Esophagus squamous epithelium (tissue), 5 donors: ENCODE data around the gene FAM131B. TPM values are rescaled to one million over a fixed set of nuclear protein-coding genes. Genes with fewer than 3 reads are reported as not detected.
A peak's percentile ranks its signal among the peaks of the same experiment; 100 is the strongest.

Source experiments
- DNase-seq: peaks from one replicate; lab custom pipeline; 2025; lab: John Stamatoyannopoulos, UW
- H3K27ac ChIP-seq, 4 donors: fragments of 200-600 bp; sonication (generic); one replicate each; pipeline ENCODE4 v1.5.1; 2016 to 2019; ENCODE audit warnings: mild to moderate bottlenecking in 1 of 4
- H3K27me3 ChIP-seq, 4 donors: fragments of 200-600 bp; sonication (generic); 1 replicate in 3 of 4; 2 replicates in 1 of 4; pipeline versions ENCODE4 v1.5.1 to v1.6.0; 2017 to 2021; ENCODE audit warnings: antibody characterized with exemption in 1 of 4
- H3K36me3 ChIP-seq, 3 donors: fragments of 200-600 bp; sonication (generic); one replicate each; pipeline ENCODE4 v1.5.1; 2016 to 2019
- H3K4me1 ChIP-seq, 3 donors: fragments of 200-600 bp; sonication (generic); one replicate each; pipeline ENCODE4 v1.5.1; 2017 to 2019
- H3K4me3 ChIP-seq, 4 donors: fragments of 200-600 bp; sonication (generic); 1 replicate in 3 of 4; 2 replicates in 1 of 4; pipeline ENCODE4 v1.5.1; 2016 to 2019; ENCODE audit warnings: mild to moderate bottlenecking in 2 of 4, moderate library complexity in 1 of 4
- H3K9me3 ChIP-seq, 3 donors: fragments of 200-600 bp; sonication (generic); one replicate each; pipeline ENCODE4 v1.5.1; 2016 to 2019
- POLR2A ChIP-seq, 4 donors: fragments of 450-650 bp; IDR thresholded peaks; one replicate each; pipeline ENCODE4 v1.6.1; 2017; ENCODE audit warnings: antibody characterized with exemption in 4 of 4, mild to moderate bottlenecking in 4 of 4, moderate library complexity in 3 of 4
- WGBS, 2 donors: methylation state at CpG; one replicate each; pipeline ENCODE4 v1.1.5; 2018; 5-methylcytosine and 5-hydroxymethylcytosine counted together
- intact Hi-C: fragments of 100-400 bp; cut with DNase I; formaldehyde crosslinking; loops from one replicate; pipeline ENCODE4 v1.15.0; 2022
- total RNA-seq, 4 donors: library from RNA; depleted of rRNA; stranded (reverse); fragments of >200 nt; gene quantifications; one replicate each; pipeline ENCODE4 v1.1.0, GENCODE V29; 2016
- TF ChIP-seq, protein P1 (sequence below), 6 experiments: fragments of 450-650 bp in 4 of 6; fragments of 200-600 bp in 2 of 6; sonication (generic) in 2 of 6; IDR thresholded peaks; one replicate each; pipeline ENCODE4 v1.5.1; 2016 to 2019; ENCODE audit warnings: antibody characterized with exemption in 6 of 6, mild to moderate bottlenecking in 4 of 6, moderate library complexity in 4 of 6
- donor health status: DM: yes; HTN: yes; CAD: no.

FAM131B gene
- total RNA-seq, 4 donors from 2014 or later: 0.09 to 0.76 (median 0.46) TPM

DNA sequence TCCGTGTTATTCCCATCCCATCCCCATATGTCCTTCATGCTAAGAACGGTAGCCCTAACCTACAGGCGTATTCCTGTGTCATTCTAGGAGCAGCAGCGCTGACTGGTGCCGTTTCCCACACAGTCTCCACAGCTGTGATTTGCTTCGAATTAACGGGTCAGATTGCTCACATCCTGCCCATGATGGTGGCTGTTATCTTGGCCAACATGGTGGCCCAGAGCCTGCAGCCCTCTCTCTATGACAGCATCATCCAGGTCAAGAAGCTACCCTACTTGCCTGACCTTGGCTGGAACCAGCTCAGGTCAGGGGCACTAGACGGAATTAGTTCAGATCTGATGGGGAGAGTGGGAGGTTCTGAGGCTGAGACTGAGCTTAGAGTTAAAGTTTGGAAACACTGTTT lies 20.7 kb downstream of the FAM131B start:
- TF ChIP-seq, protein P1, sequence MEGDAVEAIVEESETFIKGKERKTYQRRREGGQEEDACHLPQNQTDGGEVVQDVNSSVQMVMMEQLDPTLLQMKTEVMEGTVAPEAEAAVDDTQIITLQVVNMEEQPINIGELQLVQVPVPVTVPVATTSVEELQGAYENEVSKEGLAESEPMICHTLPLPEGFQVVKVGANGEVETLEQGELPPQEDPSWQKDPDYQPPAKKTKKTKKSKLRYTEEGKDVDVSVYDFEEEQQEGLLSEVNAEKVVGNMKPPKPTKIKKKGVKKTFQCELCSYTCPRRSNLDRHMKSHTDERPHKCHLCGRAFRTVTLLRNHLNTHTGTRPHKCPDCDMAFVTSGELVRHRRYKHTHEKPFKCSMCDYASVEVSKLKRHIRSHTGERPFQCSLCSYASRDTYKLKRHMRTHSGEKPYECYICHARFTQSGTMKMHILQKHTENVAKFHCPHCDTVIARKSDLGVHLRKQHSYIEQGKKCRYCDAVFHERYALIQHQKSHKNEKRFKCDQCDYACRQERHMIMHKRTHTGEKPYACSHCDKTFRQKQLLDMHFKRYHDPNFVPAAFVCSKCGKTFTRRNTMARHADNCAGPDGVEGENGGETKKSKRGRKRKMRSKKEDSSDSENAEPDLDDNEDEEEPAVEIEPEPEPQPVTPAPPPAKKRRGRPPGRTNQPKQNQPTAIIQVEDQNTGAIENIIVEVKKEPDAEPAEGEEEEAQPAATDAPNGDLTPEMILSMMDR (IDR thresholded peaks at IDR 0.05): no peak
- no peak for TF ChIP-seq POLR2A (IDR thresholded peaks at IDR 0.05)
- WGBS, 2 donors: 88 to 90% methylated on average over 7 to 8 of the region's 8 CpGs
- intact Hi-C loops: no loop called here
- Histone ChIP-seq H3K9me3 (no peaks in the 10 kb centered on the region), H3K36me3 (no peaks in the 10 kb centered on the region), H3K4me3 (no peak overlapping the region), H3K27ac (no peak overlapping the region), H3K27me3 (peaks cover 0 to 54% (median 0%) of the 10 kb centered on the region in 4 donors), H3K4me1 (peaks cover 0 to 10% (median 0%) of the 10 kb centered on the region in 3 donors)
- no peak for DNase-seq

DNA sequence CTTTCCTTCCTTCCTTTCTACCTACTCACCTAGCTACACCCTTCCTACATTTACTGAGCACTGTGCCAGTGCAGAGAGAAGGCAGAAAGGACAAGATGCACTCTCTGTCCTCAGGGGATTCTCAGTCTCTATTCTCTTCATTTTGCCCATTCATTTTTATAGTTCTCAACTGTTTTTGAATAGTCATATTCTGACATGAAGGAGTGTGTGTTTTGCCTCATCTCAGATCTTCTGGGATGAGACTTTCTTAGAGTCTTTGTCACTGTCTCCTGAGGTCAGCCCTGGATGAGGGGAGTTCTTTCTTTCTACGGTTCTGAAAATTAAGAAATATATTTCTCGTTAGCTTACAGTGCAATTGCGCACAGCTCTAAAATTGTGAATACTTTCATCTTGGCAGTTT lies 25.3 kb downstream of the FAM131B start:
- Histone ChIP-seq H3K27me3 (peaks cover 0 to 21% (median 0%) of the 10 kb centered on the region in 4 donors), H3K4me3 (no peak overlapping the region), H3K36me3 (no peaks in the 10 kb centered on the region), H3K27ac (no peak overlapping the region), H3K4me1 (peaks cover 0 to 7% (median 0%) of the 10 kb centered on the region in 3 donors), H3K9me3 (no peaks in the 10 kb centered on the region)
- TF ChIP-seq, protein P1 (IDR thresholded peaks at IDR 0.05): no peak
- TF ChIP-seq POLR2A (IDR thresholded peaks at IDR 0.05): no peak
- no peak for DNase-seq
- 80 to 81% methylated on average over 3 of the region's 3 CpGs for WGBS, 2 donors
- intact Hi-C loops: no loop called here

DNA sequence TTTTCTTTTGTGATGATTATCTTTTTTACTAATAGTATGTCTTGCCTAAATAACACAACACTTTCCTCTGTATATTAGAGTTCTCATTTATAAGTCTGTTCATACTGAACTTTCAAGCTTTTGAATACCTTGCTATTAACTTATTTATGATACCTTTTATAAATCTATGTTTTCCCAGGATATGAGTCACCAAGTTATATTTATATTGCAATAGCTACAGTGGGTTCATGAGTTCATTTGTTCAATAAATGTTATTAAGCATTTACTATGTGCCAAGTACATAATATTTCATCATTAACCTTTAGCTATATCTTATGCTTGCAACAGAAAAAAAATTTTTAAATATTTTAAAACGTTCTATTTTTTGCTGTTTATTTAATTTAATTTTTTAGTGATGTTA lies 28.3 kb downstream of the FAM131B start:
- Histone ChIP-seq H3K36me3 (no peaks in the 10 kb centered on the region), H3K27me3 (peaks cover 0 to 7% (median 0%) of the 10 kb centered on the region in 4 donors), H3K27ac (peak overlapping the region in 1 of 4 donors; percentile 6), H3K4me1 (peaks cover 10 to 30% (median 19%) of the 10 kb centered on the region in 3 donors), H3K4me3 (no peak overlapping the region), H3K9me3 (no peaks in the 10 kb centered on the region)
- WGBS, 2 donors: 6 to 28% methylated on average over 1 of the region's 1 CpG
- TF ChIP-seq, protein P1 (IDR thresholded peaks at IDR 0.05): no peak
- TF ChIP-seq POLR2A (IDR thresholded peaks at IDR 0.05): no peak
- DNase-seq: no peak
- intact Hi-C loops: no loop called here

DNA sequence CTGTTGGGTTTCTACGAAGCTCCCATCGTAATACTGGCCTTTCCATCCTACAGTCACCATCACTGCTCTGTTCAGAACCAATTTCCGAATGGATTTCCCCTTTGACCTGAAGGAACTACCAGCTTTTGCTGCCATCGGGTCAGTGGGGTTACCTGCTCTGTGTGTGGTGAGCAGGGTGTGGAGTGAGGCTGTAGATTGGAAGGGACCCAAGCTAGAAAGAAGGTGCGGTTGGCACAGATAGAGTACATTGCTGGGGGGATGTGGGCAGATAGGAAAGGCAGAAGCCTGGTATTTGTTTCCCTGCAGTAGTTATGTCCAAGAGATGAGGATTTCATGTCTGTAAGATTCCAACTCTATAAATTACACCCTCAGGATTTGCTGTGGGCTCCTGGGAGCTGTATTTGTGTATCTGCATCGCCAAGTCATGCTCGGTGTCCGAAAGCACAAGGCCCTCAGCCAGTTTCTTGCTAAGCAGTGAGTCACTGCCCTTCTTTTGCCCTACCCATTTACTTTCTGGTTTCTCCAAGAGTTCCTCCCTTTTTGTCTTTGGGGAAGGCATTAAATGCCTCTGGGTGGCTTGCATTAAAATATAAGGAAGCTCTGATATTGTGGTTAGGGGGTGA lies 31.2 kb downstream of the FAM131B start:
- TF ChIP-seq, protein P1 (IDR thresholded peaks at IDR 0.05): no peak
- TF ChIP-seq POLR2A (IDR thresholded peaks at IDR 0.05): no peak
- no peaks in the 10 kb centered on the region for H3K36me3 ChIP-seq
- no peaks in the 10 kb centered on the region for H3K9me3 ChIP-seq
- intact Hi-C loops: no loop called here
- H3K27ac ChIP-seq: peak overlapping the region; percentile 81 to 87 (median 84)
- H3K4me3 ChIP-seq: no peak overlapping the region
- no peak for DNase-seq
- WGBS, 2 donors: 39 to 55% methylated on average over 7 to 8 of the region's 8 CpGs
- peaks cover 10 to 30% (median 19%) of the 10 kb centered on the region in 3 donors for H3K4me1 ChIP-seq
- no peaks in the 10 kb centered on the region for H3K27me3 ChIP-seq

DNA sequence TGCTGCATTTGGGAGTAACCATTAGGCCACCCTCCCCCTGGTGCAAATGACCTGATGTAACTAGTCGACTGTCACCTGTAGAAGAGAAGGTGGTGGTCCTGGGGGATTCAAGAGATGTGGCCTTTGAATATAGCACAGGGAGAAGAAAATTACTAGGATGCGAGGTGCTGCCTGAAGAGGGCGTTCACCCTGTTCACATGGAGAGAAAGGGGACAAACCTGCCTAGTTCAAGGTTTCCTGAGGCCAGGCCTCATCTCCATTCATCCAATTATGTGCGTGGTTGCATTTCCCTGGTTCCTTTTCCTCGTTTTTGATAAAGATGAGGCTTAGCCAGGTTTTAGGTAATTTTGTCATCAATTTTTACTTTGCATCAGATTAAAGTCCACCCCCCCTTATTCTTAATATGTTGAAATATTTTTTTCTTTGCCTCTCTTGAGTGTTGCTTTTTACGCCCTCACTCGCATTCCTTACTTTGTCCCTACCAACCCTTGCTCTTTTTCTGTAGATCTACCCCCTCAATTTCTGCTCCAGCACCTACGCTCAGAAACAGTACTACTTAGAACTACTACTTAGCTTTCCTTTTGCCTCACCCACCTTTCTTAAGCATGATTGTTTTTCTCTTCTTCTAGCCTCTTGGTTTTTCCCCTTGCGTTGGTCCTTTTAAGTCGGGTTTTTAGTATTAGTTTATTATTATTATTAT lies 32.9 kb downstream of the FAM131B start:
- Histone ChIP-seq H3K4me3 (no peak overlapping the region), H3K4me1 (peaks cover 10 to 30% (median 19%) of the 10 kb centered on the region in 3 donors), H3K36me3 (no peaks in the 10 kb centered on the region), H3K27me3 (no peaks in the 10 kb centered on the region), H3K9me3 (no peaks in the 10 kb centered on the region), H3K27ac (no peak overlapping the region)
- DNase-seq: no peak
- TF ChIP-seq, protein P1 (IDR thresholded peaks at IDR 0.05): no peak
- TF ChIP-seq POLR2A (IDR thresholded peaks at IDR 0.05): no peak
- WGBS, 2 donors: 92 to 94% methylated on average over 10 of the region's 10 CpGs
- intact Hi-C loops: no loop called here
